Keratinocyte (primary cell): Measurements from ENCODE around the gene LYSET. TPM values are rescaled to one million over a fixed set of nuclear protein-coding genes. Genes with fewer than 3 reads are reported as not detected.

Experiments used
- DNase-seq: peaks from one replicate; pipeline ENCODE4 v3.0.0-alpha.2; 2011; ENCODE audit warnings: low read depth, missing footprints, low spot score
- FAIRE-seq: peaks from 2 replicates; lab custom pipeline; 2011; peaks lifted over from hg19 to GRCh38; lab: Jason Lieb, UNC
- H2AFZ ChIP-seq: 2 replicates; pipeline ENCODE4 v1.6.0; 2012; ENCODE audit warnings: low read length, control low read depth, inconsistent platforms; ENCODE audit not compliant: control insufficient read depth
- H3K27ac ChIP-seq: 2 replicates; pipeline ENCODE4 v1.5.1; 2011; ENCODE audit warnings: low read length; ENCODE audit not compliant: control insufficient read depth, insufficient read depth
- H3K27me3 ChIP-seq: 3 replicates; pipeline ENCODE4 v1.6.0; 2011; ENCODE audit warnings: low read length; ENCODE audit not compliant: control insufficient read depth, insufficient read depth; ENCODE audit errors: extremely low read depth
- H3K36me3 ChIP-seq, 2 experiments: 2 replicates in 1 of 2; 3 replicates in 1 of 2; pipeline ENCODE4 v1.5.1; 2011; ENCODE audit warnings: low read length in 2 of 2, mild to moderate bottlenecking in 1 of 2; ENCODE audit not compliant: control insufficient read depth in 2 of 2, insufficient read depth in 2 of 2; ENCODE audit errors: extremely low read depth in 1 of 2
- H3K4me1 ChIP-seq: 3 replicates; pipeline ENCODE4 v1.5.1; 2011; ENCODE audit warnings: low read length; ENCODE audit not compliant: control insufficient read depth, insufficient read depth; ENCODE audit errors: extremely low read depth
- H3K4me2 ChIP-seq: 3 replicates; pipeline ENCODE4 v1.6.0; 2011; ENCODE audit warnings: low read depth, low read length; ENCODE audit not compliant: control insufficient read depth, insufficient read depth; ENCODE audit errors: extremely low read depth
- H3K4me3 ChIP-seq, 3 experiments: fragments of 200-600 bp in 1 of 3; sonication (generic) in 1 of 3; 2 replicates in 2 of 3; 3 replicates in 1 of 3; pipeline ENCODE4 v1.5.1; 2011 to 2016; ENCODE audit warnings: low read length in 3 of 3, mild to moderate bottlenecking in 3 of 3, control low read depth in 2 of 3, inconsistent platforms in 1 of 3, low read depth in 1 of 3, mixed read lengths in 1 of 3, mixed run types in 1 of 3, moderate library complexity in 1 of 3; ENCODE audit not compliant: control insufficient read depth in 2 of 3, insufficient read depth in 2 of 3; ENCODE audit errors: extremely low read depth in 1 of 3
- H3K79me2 ChIP-seq: 2 replicates; pipeline ENCODE4 v1.6.0; 2012; ENCODE audit warnings: low read length; ENCODE audit not compliant: control insufficient read depth, insufficient read depth
- H3K9ac ChIP-seq: 3 replicates; pipeline ENCODE4 v1.6.0; 2011; ENCODE audit warnings: low read length; ENCODE audit not compliant: control insufficient read depth, insufficient read depth; ENCODE audit errors: extremely low read depth
- H3K9me1 ChIP-seq: 3 replicates; pipeline ENCODE4 v1.6.0; 2011; ENCODE audit warnings: low read length; ENCODE audit not compliant: control insufficient read depth, insufficient read depth; ENCODE audit errors: extremely low read depth
- H3K9me3 ChIP-seq: 2 replicates; pipeline ENCODE4 v1.5.1; 2012; ENCODE audit warnings: low read depth, low read length; ENCODE audit not compliant: control insufficient read depth
- H4K20me1 ChIP-seq: 3 replicates; pipeline ENCODE4 v1.6.0; 2011; ENCODE audit warnings: low read length; ENCODE audit not compliant: control insufficient read depth, insufficient read depth; ENCODE audit errors: extremely low read depth
- CTCF ChIP-seq, 3 experiments: IDR thresholded peaks in 1 of 3; conservative IDR thresholded peaks in 1 of 3; optimal IDR thresholded peaks in 1 of 3; 2 replicates in 2 of 3; 3 replicates in 1 of 3; pipeline versions ENCODE3 to v1.5.1; 2011; ENCODE audit warnings: low read length in 3 of 3, mild to moderate bottlenecking in 3 of 3, moderate library complexity in 2 of 3, control low read depth in 1 of 3, inconsistent platforms in 1 of 3; ENCODE audit not compliant: insufficient read depth in 2 of 3; ENCODE audit errors: extremely low read depth in 1 of 3
- EZH2 ChIP-seq: IDR thresholded peaks from one replicate; pipeline ENCODE4 v1.6.1; 2012; ENCODE audit warnings: inconsistent platforms, mild to moderate bottlenecking, low read length, moderate library complexity
- dilution Hi-C: fragments of 300-500 bp; cut with MboI; formaldehyde crosslinking; loops from one replicate; pipeline ENCODE4 v1.7.0; 2020; ENCODE audit warnings: low sequenced_read_pairs; ENCODE audit not compliant: extremely low pct_ligation_motif_present
- polyA plus RNA-seq, 5 experiments: library from polyadenylated mRNA; depleted of rRNA in 3 of 5; stranded (reverse) in 3 of 5; stranded (forward) in 1 of 5; unstranded in 1 of 5; fragments of >200 nt; gene quantifications; 1 replicate in 1 of 5; 2 replicates in 3 of 5; 3 replicates in 1 of 5; pipeline versions ENCODE4 v1.2.1 to v1.2.3, GENCODE V29; 2011 to 2012; ENCODE audit warnings: missing spikeins in 2 of 5, low read depth in 1 of 5, low replicate concordance in 1 of 5

The LYSET gene
- polyA plus RNA-seq, 1 donor (not counting 4 experiments of a cell fraction or from before 2014, with no cell fraction given), result 24.6 TPM

GRCh38 chr14:93142854-93143652 is 42.1 kb upstream of the LYSET start:
- no peak overlapping the region for H2AFZ ChIP-seq
- H3K9me1 ChIP-seq, result no peaks in the 10 kb centered on the region
- H3K27me3 ChIP-seq, result no peaks in the 10 kb centered on the region
- no peaks in the 10 kb centered on the region for H3K9me3 ChIP-seq
- FAIRE-seq (no peak), DNase-seq (no peak)
- no peak overlapping the region for H3K9ac ChIP-seq
- H3K27ac ChIP-seq, result no peak overlapping the region
- dilution Hi-C loops, result no loop called here
- H4K20me1 ChIP-seq, result no peaks in the 10 kb centered on the region
- H3K36me3 ChIP-seq, result no peaks in the 10 kb centered on the region
- no peak for TF ChIP-seq EZH2
- no peak for TF ChIP-seq CTCF (optimal IDR thresholded peaks at IDR 0.05 in 1 of 3, IDR thresholded peaks at IDR 0.05 in 1 of 3, conservative IDR thresholded peaks at IDR 0.05 in 1 of 3; ENCODE audit: extremely low read depth in 1 of 3, insufficient read depth in 2 of 3, low read length in 3 of 3)
- no peak overlapping the region for H3K4me2 ChIP-seq
- H3K4me3 ChIP-seq, result no peak overlapping the region
- no peaks in the 10 kb centered on the region for H3K79me2 ChIP-seq
- no peaks in the 10 kb centered on the region for H3K4me1 ChIP-seq

DNA sequence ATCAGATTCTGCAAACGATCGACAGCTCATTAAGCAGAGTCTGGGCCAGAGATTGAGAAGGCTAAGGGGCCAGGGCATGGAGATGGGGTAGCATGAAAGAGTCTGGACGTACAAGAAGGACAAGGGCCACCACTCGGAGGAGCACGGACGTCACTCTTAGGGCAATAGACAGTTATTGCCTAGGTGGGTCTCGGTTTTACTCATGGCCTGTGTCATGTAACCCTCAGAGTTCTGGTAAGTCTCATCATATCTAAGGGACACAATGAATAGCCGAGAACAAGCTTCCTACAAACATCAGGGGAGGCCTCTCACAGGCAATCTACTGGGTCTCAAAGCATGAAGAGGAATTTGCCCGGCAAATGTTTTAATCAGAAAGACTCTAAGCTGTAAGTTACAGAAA is 39.0 kb upstream of the LYSET start:
- Histone ChIP-seq H3K9ac (no peak overlapping the region), H3K79me2 (no peaks in the 10 kb centered on the region), H3K27ac (no peak overlapping the region), H2AFZ (no peak overlapping the region), H3K4me3 (no peak overlapping the region), H3K4me1 (peaks cover 12% of the 10 kb centered on the region), H3K4me2 (no peak overlapping the region), H3K9me1 (no peaks in the 10 kb centered on the region), H4K20me1 (no peaks in the 10 kb centered on the region), H3K9me3 (no peaks in the 10 kb centered on the region), H3K36me3 (no peaks in the 10 kb centered on the region), H3K27me3 (no peaks in the 10 kb centered on the region)
- no peak for FAIRE-seq
- no peak for TF ChIP-seq EZH2
- TF ChIP-seq CTCF (optimal IDR thresholded peaks at IDR 0.05 in 1 of 3, IDR thresholded peaks at IDR 0.05 in 1 of 3, conservative IDR thresholded peaks at IDR 0.05 in 1 of 3; ENCODE audit: extremely low read depth in 1 of 3, insufficient read depth in 2 of 3, low read length in 3 of 3), result no peak
- DNase-seq, result no peak
- dilution Hi-C loops, result no loop called here
